H9 (cell line): ENCODE data around the gene KAT7. TPM values are rescaled to one million over a fixed set of nuclear protein-coding genes. Genes with fewer than 3 reads are reported as not detected.

Experiments used
- DNase-seq: peaks from one replicate; pipeline ENCODE4 v3.0.0-alpha.2; 2017
- H2AFZ ChIP-seq: one replicate; pipeline ENCODE4 v1.6.1; 2013; ENCODE audit warnings: mild to moderate bottlenecking, low read length, control low read depth, moderate library complexity
- H2AK5ac ChIP-seq: 2 replicates; pipeline ENCODE4 v1.6.1; 2013; ENCODE audit warnings: low read length, control low read depth, mixed read lengths; ENCODE audit not compliant: insufficient read length
- H2BK120ac ChIP-seq: one replicate; pipeline ENCODE4 v1.6.1; 2013; ENCODE audit warnings: low read depth, mild to moderate bottlenecking, low read length, control low read depth, inconsistent platforms; ENCODE audit not compliant: poor library complexity, severe bottlenecking
- H2BK12ac ChIP-seq: 2 replicates; pipeline ENCODE4 v1.6.1; 2013; ENCODE audit warnings: low read length, control low read depth, mixed read lengths, low read depth; ENCODE audit not compliant: insufficient read length
- H2BK15ac ChIP-seq: 2 replicates; pipeline ENCODE4 v1.6.1; 2013; ENCODE audit warnings: low read depth, low read length, control low read depth
- H2BK20ac ChIP-seq: one replicate; pipeline ENCODE4 v1.6.1; 2013; ENCODE audit warnings: low read depth, mild to moderate bottlenecking, low read length, control low read depth, inconsistent platforms; ENCODE audit not compliant: poor library complexity, severe bottlenecking
- H2BK5ac ChIP-seq: 2 replicates; pipeline ENCODE4 v1.6.1; 2013; ENCODE audit warnings: low read length, control low read depth, mixed read lengths; ENCODE audit not compliant: insufficient read length
- H3K14ac ChIP-seq: 2 replicates; pipeline ENCODE4 v1.6.1; 2013; ENCODE audit warnings: low read length, control low read depth; ENCODE audit not compliant: insufficient read depth
- H3K18ac ChIP-seq: 2 replicates; pipeline ENCODE4 v1.6.1; 2013; ENCODE audit warnings: low read depth, mild to moderate bottlenecking, mixed read lengths, low read length, control low read depth; ENCODE audit not compliant: insufficient read length
- H3K23ac ChIP-seq: 2 replicates; pipeline ENCODE4 v1.6.1; 2013; ENCODE audit warnings: low read length, control low read depth, mixed read lengths, low read depth; ENCODE audit not compliant: insufficient read length
- H3K23me2 ChIP-seq: 2 replicates; pipeline ENCODE4 v1.6.1; 2013; ENCODE audit warnings: low read depth, mild to moderate bottlenecking, mixed read lengths, low read length, control low read depth; ENCODE audit not compliant: insufficient read length, poor library complexity, severe bottlenecking
- H3K27ac ChIP-seq: 2 replicates; pipeline ENCODE4 v1.5.1; 2013; ENCODE audit warnings: low read length, control low read depth, mixed read lengths, low read depth; ENCODE audit not compliant: insufficient read length
- H3K27me3 ChIP-seq: 2 replicates; pipeline ENCODE4 v1.6.1; 2013; ENCODE audit warnings: low read length, control low read depth, inconsistent platforms; ENCODE audit not compliant: insufficient read depth
- H3K4ac ChIP-seq: 2 replicates; pipeline ENCODE4 v1.6.1; 2013; ENCODE audit warnings: low read depth, mild to moderate bottlenecking, control low read depth, inconsistent platforms, low read length, moderate library complexity
- H3K4me1 ChIP-seq: 2 replicates; pipeline ENCODE4 v1.6.1; 2013; ENCODE audit warnings: low read length, control low read depth, inconsistent platforms; ENCODE audit not compliant: insufficient read depth
- H3K4me2 ChIP-seq: 2 replicates; pipeline ENCODE4 v1.6.1; 2013; ENCODE audit warnings: low read length, control low read depth, mixed read lengths; ENCODE audit not compliant: insufficient read length, insufficient read depth
- H3K56ac ChIP-seq: 2 replicates; pipeline ENCODE4 v1.6.1; 2013; ENCODE audit warnings: low read depth, mild to moderate bottlenecking, mixed read lengths, low read length, control low read depth; ENCODE audit not compliant: insufficient read length
- H3K79me1 ChIP-seq: 2 replicates; pipeline ENCODE4 v1.6.1; 2013; ENCODE audit warnings: low read depth, mild to moderate bottlenecking, moderate library complexity, low read length, control low read depth, inconsistent platforms; ENCODE audit not compliant: insufficient read depth, poor library complexity, severe bottlenecking
- H3K79me2 ChIP-seq: 2 replicates; pipeline ENCODE4 v1.6.1; 2013; ENCODE audit warnings: low read length, control low read depth, inconsistent platforms; ENCODE audit not compliant: insufficient read depth
- H3K9ac ChIP-seq: 2 replicates; pipeline ENCODE4 v1.6.1; 2013; ENCODE audit warnings: low read length, control low read depth, mixed read lengths; ENCODE audit not compliant: insufficient read length; ENCODE audit errors: extremely low read depth
- H3K9me3 ChIP-seq: one replicate; pipeline ENCODE4 v1.6.1; 2013; ENCODE audit warnings: low read depth, low read length, inconsistent platforms; ENCODE audit not compliant: control insufficient read depth
- H3T11ph ChIP-seq: one replicate; pipeline ENCODE4 v1.6.1; 2013; ENCODE audit warnings: mild to moderate bottlenecking, low read length, control low read depth, inconsistent platforms
- H4K20me1 ChIP-seq: one replicate; pipeline ENCODE4 v1.6.1; 2013; ENCODE audit not compliant: control insufficient read depth, insufficient read length, insufficient read depth
- H4K5ac ChIP-seq: 2 replicates; pipeline ENCODE4 v1.6.1; 2013; ENCODE audit warnings: low read depth, mild to moderate bottlenecking, mixed read lengths, low read length, control low read depth; ENCODE audit not compliant: insufficient read length
- H4K8ac ChIP-seq: replicated peaks from 2 replicates; pipeline ENCODE4 v1.6.1; 2013; ENCODE audit warnings: low read length, control low read depth, mixed read lengths, low read depth; ENCODE audit not compliant: insufficient read length
- H4K91ac ChIP-seq: 2 replicates; pipeline ENCODE4 v1.6.1; 2013; ENCODE audit warnings: low read depth, mild to moderate bottlenecking, moderate library complexity, mixed read lengths, low read length, control low read depth; ENCODE audit not compliant: insufficient read length
- H3K27ac Mint-ChIP-seq, 3 experiments: 2 replicates in 2 of 3; 3 replicates in 1 of 3; pipeline ENCODE4 v1.8.0; 2020 to 2021; ENCODE audit warnings: mixed read lengths in 3 of 3, mild to moderate bottlenecking in 1 of 3, moderate library complexity in 1 of 3
- H3K27me3 Mint-ChIP-seq: 2 replicates; pipeline ENCODE4 v1.8.0; 2021; ENCODE audit warnings: low read depth, mild to moderate bottlenecking, moderate library complexity, mixed read lengths
- H3K36me3 Mint-ChIP-seq, 3 experiments: 2 replicates in 2 of 3; 3 replicates in 1 of 3; pipeline ENCODE4 v1.8.0; 2020 to 2021; ENCODE audit warnings: low read depth in 3 of 3, mixed read lengths in 3 of 3; ENCODE audit not compliant: insufficient read depth in 1 of 3
- H3K4me1 Mint-ChIP-seq, 2 experiments: 2 replicates each; pipeline ENCODE4 v1.8.0; 2020; ENCODE audit warnings: mixed read lengths in 2 of 2
- H3K4me3 Mint-ChIP-seq, 2 experiments: 2 replicates in 1 of 2; 3 replicates in 1 of 2; pipeline ENCODE4 v1.8.0; 2020 to 2021; ENCODE audit warnings: mild to moderate bottlenecking in 2 of 2, mixed read lengths in 2 of 2, moderate library complexity in 1 of 2
- H3K9me3 Mint-ChIP-seq, 2 experiments: 2 replicates in 1 of 2; 3 replicates in 1 of 2; pipeline ENCODE4 v1.8.0; 2020; ENCODE audit warnings: mild to moderate bottlenecking in 2 of 2, mixed read lengths in 2 of 2, moderate library complexity in 1 of 2
- CTCF ChIP-seq: fragments of 200-600 bp; sonication (generic); conservative IDR thresholded peaks from 3 replicates; pipeline ENCODE4 v1.8.0; 2021; ENCODE audit warnings: antibody characterized with exemption, mild to moderate bottlenecking
- WGBS: extraction: QIAGEN DNeasy Blood & Tissue Kit; methylation state at CpG from one replicate; pipeline ENCODE4 v1.1.7; 2013; ENCODE audit warnings: missing lambda C conversion rate, low lambda C conversion rate, mixed read lengths; ENCODE audit not compliant: insufficient read length; ENCODE audit errors: extremely low coverage; 5-methylcytosine and 5-hydroxymethylcytosine counted together
- total RNA-seq: library from RNA; stranded (reverse); gene quantifications from 2 replicates; pipeline ENCODE4 v1.2.1, GENCODE V29; 2021

The KAT7 gene
- total RNA-seq, 1 experiment from 2014 or later = 93.1 TPM

- no peak overlapping the region for H2BK120ac ChIP-seq
- no peak overlapping the region for H3K4me3 Mint-ChIP-seq
- H2BK20ac ChIP-seq = no peak overlapping the region
- no peak overlapping the region for H2BK12ac ChIP-seq
- no peak overlapping the region for H2BK15ac ChIP-seq
- no peak overlapping the region for H2AK5ac ChIP-seq
- H4K5ac ChIP-seq = no peak overlapping the region
- H3K23me2 ChIP-seq = no peaks in the 10 kb centered on the region
- no peaks in the 10 kb centered on the region for H4K20me1 ChIP-seq
- no peak overlapping the region for H3K4ac ChIP-seq
- no peak overlapping the region for H4K91ac ChIP-seq
- peaks cover 3% of the 10 kb centered on the region; the same call in 1 of the 2 replicates for H3K79me2 ChIP-seq
- no peak overlapping the region for H3K27ac ChIP-seq
- H3K9ac ChIP-seq = no peak overlapping the region
- H4K8ac ChIP-seq = no peak overlapping the region
- no peaks in the 10 kb centered on the region for H3K4me1 ChIP-seq
- H3K14ac ChIP-seq = no peak overlapping the region
- H3T11ph ChIP-seq = no peak overlapping the region
- no CpG with 5 or more reads among the region's 2 CpGs for WGBS
- no peaks in the 10 kb centered on the region; a peak in 1 of 4 replicates for H3K4me1 Mint-ChIP-seq
- H3K36me3 Mint-ChIP-seq = peaks cover 35 to 76% (median 68%) of the 10 kb centered on the region in 3 experiments; a peak in 6 of 7 replicates
- no peak overlapping the region for H3K4me2 ChIP-seq
- no peak for TF ChIP-seq CTCF
- H2AFZ ChIP-seq = no peak overlapping the region
- no peaks in the 10 kb centered on the region for H3K9me3 ChIP-seq
- no peak overlapping the region for H3K18ac ChIP-seq
- no peaks in the 10 kb centered on the region for H3K9me3 Mint-ChIP-seq
- H3K79me1 ChIP-seq = no peaks in the 10 kb centered on the region
- no peak overlapping the region for H3K27ac Mint-ChIP-seq
- no peak overlapping the region for H3K23ac ChIP-seq
- DNase-seq = no peak
- no peak overlapping the region for H3K56ac ChIP-seq
- H2BK5ac ChIP-seq = no peak overlapping the region
- no peaks in the 10 kb centered on the region for H3K27me3 Mint-ChIP-seq
- no peaks in the 10 kb centered on the region for H3K27me3 ChIP-seq
These were observed 10.3 kb downstream of the KAT7 start for GRCh38 chr17:49798738-49799137.
